T-helper 1 cell treated with Interleukin-12 subunit alpha and Interleukin-12 subunit beta and Interleukin-4 antibody, amounts not matched to agents 30 μg/mL and 1 μg/mL, for 36 hours (primary cell): Measurements from ENCODE around the gene RINT1.
"Not testable (repeated sequence)": the region's sequence is repeated elsewhere in the genome, so short reads cannot be mapped to it uniquely, and the experiment has no call there.

ENCODE experiments used
- H3K27ac Mint-ChIP-seq: one replicate; pipeline ENCODE4 v1.8.0; 2021; ENCODE audit warnings: mild to moderate bottlenecking, mixed read lengths
- H3K27me3 Mint-ChIP-seq: one replicate; pipeline ENCODE4 v1.8.0; 2021; ENCODE audit warnings: low read depth, mixed read lengths
- H3K36me3 Mint-ChIP-seq: one replicate; pipeline ENCODE4 v1.8.0; 2021; ENCODE audit warnings: low read depth, mixed read lengths
- H3K4me1 Mint-ChIP-seq: one replicate; pipeline ENCODE4 v1.8.0; 2021; ENCODE audit warnings: low read depth, mixed read lengths
- H3K4me3 Mint-ChIP-seq: one replicate; pipeline ENCODE4 v1.8.0; 2021; ENCODE audit warnings: mild to moderate bottlenecking, moderate library complexity, mixed read lengths
- H3K9me3 Mint-ChIP-seq: one replicate; pipeline ENCODE4 v1.8.0; 2021; ENCODE audit warnings: mixed read lengths

The RINT1 gene

GRCh38 chr7:105521027-105521716, 10.8 kb upstream of the RINT1 start:
- Mint-ChIP-seq H3K27me3 (no peaks in the 10 kb centered on the region), H3K4me1 (peaks cover 11% of the 10 kb centered on the region), H3K9me3 (no peaks in the 10 kb centered on the region), H3K36me3 (peaks cover 5% of the 10 kb centered on the region), H3K4me3 (peak overlapping the region; percentile 97), H3K27ac (peak overlapping the region; percentile 94)

- peaks cover 5% of the 10 kb centered on the region for H3K36me3 Mint-ChIP-seq
- H3K4me1 Mint-ChIP-seq, result peaks cover 10% of the 10 kb centered on the region
- peak within 1 kb of the TSS; percentile 97 for H3K4me3 Mint-ChIP-seq
- H3K27ac Mint-ChIP-seq, result peak within 1 kb of the TSS; percentile 94
- H3K9me3 Mint-ChIP-seq, result no peaks in the 10 kb centered on the region
- H3K27me3 Mint-ChIP-seq, result no peaks in the 10 kb centered on the region
Observed at GRCh38 chr7:105521717-105522463, 10.1 kb upstream of the RINT1 start, which contains the start of gene PUS7. TSS of gene PUS7 (minus strand) at chr7:105522271. CDS start at chr7:105508512, 13,759 bp downstream.

GRCh38 chr7:105524423-105524822, 7.6 kb upstream of the RINT1 start:
- H3K4me3 Mint-ChIP-seq, H3K36me3 Mint-ChIP-seq, H3K27ac Mint-ChIP-seq, H3K9me3 Mint-ChIP-seq, H3K27me3 Mint-ChIP-seq: not testable (repeated sequence)
- peaks cover 11% of the 10 kb centered on the region for H3K4me1 Mint-ChIP-seq

GRCh38 chr7:105524840-105525239, 7.2 kb upstream of the RINT1 start:
- no peaks in the 10 kb centered on the region for H3K9me3 Mint-ChIP-seq
- H3K4me1 Mint-ChIP-seq, result peaks cover 11% of the 10 kb centered on the region
- H3K4me3 Mint-ChIP-seq, result no peak overlapping the region
- H3K27ac Mint-ChIP-seq, result no peak overlapping the region
- H3K36me3 Mint-ChIP-seq, result peaks cover 1% of the 10 kb centered on the region
- H3K27me3 Mint-ChIP-seq, result no peaks in the 10 kb centered on the region

GRCh38 chr7:105527737-105528136, 4.3 kb upstream of the RINT1 start:
- H3K27ac Mint-ChIP-seq, H3K36me3 Mint-ChIP-seq, H3K9me3 Mint-ChIP-seq: not testable (repeated sequence)

GRCh38 chr7:105530126-105530525, 1.9 kb upstream of the RINT1 start:
- Mint-ChIP-seq H3K27me3 (no peaks in the 10 kb centered on the region), H3K4me1 (peaks cover 23% of the 10 kb centered on the region), H3K36me3 (peaks cover 6% of the 10 kb centered on the region), H3K4me3 (peak overlapping the region; percentile 46), H3K27ac (no peak overlapping the region), H3K9me3 (no peaks in the 10 kb centered on the region)

More at GRCh38 chr7:105527737-105528136, 4.3 kb upstream of the RINT1 start:
- H3K4me3 Mint-ChIP-seq, H3K27me3 Mint-ChIP-seq: not testable (repeated sequence)
- H3K4me1 Mint-ChIP-seq, result peaks cover 13% of the 10 kb centered on the region

GRCh38 chr7:105530546-105530945, 1.5 kb upstream of the RINT1 start:
- H3K36me3 Mint-ChIP-seq, result peaks cover 6% of the 10 kb centered on the region
- H3K9me3 Mint-ChIP-seq, result no peaks in the 10 kb centered on the region
- no peak overlapping the region for H3K27ac Mint-ChIP-seq
- peaks cover 23% of the 10 kb centered on the region for H3K4me1 Mint-ChIP-seq
- H3K27me3 Mint-ChIP-seq, result no peaks in the 10 kb centered on the region
- peak overlapping the region; percentile 46 for H3K4me3 Mint-ChIP-seq

- Mint-ChIP-seq H3K36me3 (peaks cover 9% of the 10 kb centered on the region), H3K27me3 (no peaks in the 10 kb centered on the region), H3K9me3 (no peaks in the 10 kb centered on the region), H3K4me1 (peaks cover 25% of the 10 kb centered on the region), H3K4me3 (peak overlapping the region; percentile 94), H3K27ac (peak overlapping the region; percentile 89)
Observed at GRCh38 chr7:105532709-105533460, 884 bp downstream of the RINT1 start.

GRCh38 chr7:105538339-105538738, 6.3 kb downstream of the RINT1 start:
- Mint-ChIP-seq H3K4me1 (peaks cover 14% of the 10 kb centered on the region), H3K9me3 (no peaks in the 10 kb centered on the region), H3K27me3 (no peaks in the 10 kb centered on the region), H3K36me3 (peaks cover 22% of the 10 kb centered on the region), H3K4me3 (no peak overlapping the region), H3K27ac (no peak overlapping the region)

- no peak overlapping the region for H3K27ac Mint-ChIP-seq
- H3K4me3 Mint-ChIP-seq, result no peak overlapping the region
- no peaks in the 10 kb centered on the region for H3K9me3 Mint-ChIP-seq
- H3K27me3 Mint-ChIP-seq, result no peaks in the 10 kb centered on the region
- H3K36me3 Mint-ChIP-seq, result peaks cover 19% of the 10 kb centered on the region
- no peaks in the 10 kb centered on the region for H3K4me1 Mint-ChIP-seq
Observed at GRCh38 chr7:105559926-105560325, 27.9 kb downstream of the RINT1 start.

- H3K4me3 Mint-ChIP-seq, result no peak overlapping the region
- H3K4me1 Mint-ChIP-seq, result no peaks in the 10 kb centered on the region
- H3K27ac Mint-ChIP-seq, result no peak overlapping the region
- peaks cover 23% of the 10 kb centered on the region for H3K36me3 Mint-ChIP-seq
- no peaks in the 10 kb centered on the region for H3K9me3 Mint-ChIP-seq
- H3K27me3 Mint-ChIP-seq, result no peaks in the 10 kb centered on the region
Observed at GRCh38 chr7:105565190-105565589, 33.2 kb downstream of the RINT1 start.

- Mint-ChIP-seq H3K36me3 (peaks cover 25% of the 10 kb centered on the region), H3K27me3 (no peaks in the 10 kb centered on the region), H3K4me3 (no peak overlapping the region), H3K4me1 (no peaks in the 10 kb centered on the region), H3K9me3 (no peaks in the 10 kb centered on the region), H3K27ac (no peak overlapping the region)
Observed at GRCh38 chr7:105567024-105567423, 35.0 kb downstream of the RINT1 start.

- Mint-ChIP-seq H3K9me3 (no peaks in the 10 kb centered on the region), H3K4me3 (no peak overlapping the region), H3K27ac (no peak overlapping the region), H3K4me1 (no peaks in the 10 kb centered on the region), H3K36me3 (peaks cover 26% of the 10 kb centered on the region), H3K27me3 (no peaks in the 10 kb centered on the region)
Observed at GRCh38 chr7:105567821-105568220, 35.8 kb downstream of the RINT1 start.

GRCh38 chr7:105571891-105572290, 39.9 kb downstream of the RINT1 start:
- Mint-ChIP-seq H3K27ac (no peak overlapping the region), H3K4me3 (no peak overlapping the region), H3K9me3 (no peaks in the 10 kb centered on the region)

More at GRCh38 chr7:105571891-105572290, 39.9 kb downstream of the RINT1 start:
- Mint-ChIP-seq H3K27me3 (no peaks in the 10 kb centered on the region), H3K36me3 (peaks cover 14% of the 10 kb centered on the region), H3K4me1 (no peaks in the 10 kb centered on the region)
